Measurements from ENCODE around the gene DROSHA.

Gene DROSHA

GRCh38 chr5:31469466-31469865 is 62.4 kb downstream of the DROSHA start:
- DNase-seq: no peak

DNA sequence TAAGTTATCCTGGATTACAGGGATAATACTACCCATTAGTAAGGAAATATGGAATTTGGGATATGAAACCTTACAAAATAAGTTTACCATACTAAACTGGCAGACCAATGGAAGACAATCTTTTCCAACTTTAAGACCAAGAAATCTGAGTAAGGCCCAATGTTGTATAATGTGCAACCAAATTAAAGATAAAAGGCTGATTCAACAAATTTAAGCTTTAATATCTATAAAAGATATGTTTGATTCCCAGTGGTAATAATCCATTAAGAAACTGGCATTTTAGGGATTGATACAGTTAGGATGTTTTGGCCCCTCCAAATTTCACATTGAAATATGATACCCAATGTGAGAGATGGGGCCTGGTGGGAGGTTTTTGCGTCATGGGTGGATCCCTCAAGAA is 66.6 kb downstream of the DROSHA start:
- DNase-seq: no peak

DNA sequence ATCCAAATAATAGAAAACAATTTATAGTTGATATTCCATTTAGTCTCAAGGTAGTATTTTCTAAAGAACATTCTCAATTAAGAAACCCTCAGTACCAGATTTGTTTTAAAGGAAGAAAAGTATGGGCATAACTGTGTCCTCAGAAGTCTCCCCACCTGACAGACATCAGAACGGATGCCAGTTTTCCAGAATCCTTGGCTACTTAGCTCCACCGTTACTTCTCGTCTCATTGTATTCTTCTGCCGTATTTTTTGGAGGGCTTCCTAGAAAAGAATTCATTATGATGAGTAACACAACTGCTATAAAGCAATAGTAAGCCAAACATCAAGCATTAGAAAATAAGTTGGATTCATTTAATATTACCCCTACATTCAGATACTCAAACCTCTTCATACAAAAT is 67.8 kb downstream of the DROSHA start:
- no peak for DNase-seq

DNA sequence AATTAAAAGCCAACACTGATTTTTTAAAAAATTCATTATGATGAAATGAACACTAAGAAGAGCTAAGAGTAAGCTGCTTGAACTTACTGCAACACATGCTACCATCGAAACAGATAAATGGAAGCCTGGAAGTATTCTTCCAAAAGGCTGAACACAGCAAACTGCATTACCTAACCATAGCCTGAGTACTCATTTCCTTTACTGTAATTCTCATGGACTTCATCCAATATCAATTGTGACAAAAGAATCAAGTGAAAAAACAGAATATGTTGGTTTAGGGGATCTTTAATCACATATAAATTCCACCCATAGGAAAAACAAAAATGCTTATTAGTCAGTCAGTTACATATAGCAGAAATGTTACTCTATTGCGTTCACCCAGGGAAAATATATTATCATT is 68.5 kb downstream of the DROSHA start:
- DNase-seq: no peak

DNA sequence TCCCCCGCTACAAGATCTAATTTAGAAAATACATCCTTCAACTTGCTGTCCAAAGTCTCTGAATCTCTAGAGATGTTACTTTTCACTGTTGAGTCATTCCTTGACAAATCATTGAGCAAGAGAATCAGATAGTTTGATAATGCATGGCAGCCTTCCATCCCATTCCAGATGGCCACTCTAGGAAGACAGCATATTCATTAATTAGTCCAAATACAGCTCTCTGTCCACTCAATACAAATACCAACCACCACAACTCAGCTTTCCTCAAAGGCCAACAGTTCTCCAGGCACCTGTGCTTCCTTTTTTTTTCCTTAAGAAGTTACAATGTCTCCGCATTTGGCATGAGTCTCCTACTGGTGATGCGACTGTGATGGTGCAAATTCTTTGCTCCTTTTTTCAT is 72.3 kb downstream of the DROSHA start:
- DNase-seq: no peak

DNA sequence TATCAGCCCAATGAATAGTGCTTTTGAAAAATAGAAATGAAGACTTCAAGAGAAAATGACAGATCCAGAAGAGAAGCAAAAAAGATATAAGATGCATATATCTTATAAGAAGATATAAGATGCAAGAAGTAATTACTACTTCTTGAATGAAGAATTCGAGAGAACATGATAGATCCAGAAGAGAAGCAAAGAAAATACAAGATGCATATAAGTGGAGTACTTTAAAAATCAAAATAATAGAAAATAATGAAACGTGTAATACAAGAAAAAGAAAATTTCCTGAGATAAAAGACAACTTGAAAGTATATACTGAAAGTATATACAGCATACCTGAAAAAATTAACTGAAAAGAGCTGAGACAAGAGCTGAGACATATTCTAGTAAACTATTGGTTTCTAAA is 76.7 kb downstream of the DROSHA start:
- DNase-seq: no peak

GRCh38 chr5:31453522-31453921 is 78.4 kb downstream of the DROSHA start:
- DNase-seq: no peak

GRCh38 chr5:31452314-31452713 is 79.6 kb downstream of the DROSHA start:
- no peak for DNase-seq

GRCh38 chr5:31449962-31450361 is 81.9 kb downstream of the DROSHA start:
- DNase-seq: no peak

DNA sequence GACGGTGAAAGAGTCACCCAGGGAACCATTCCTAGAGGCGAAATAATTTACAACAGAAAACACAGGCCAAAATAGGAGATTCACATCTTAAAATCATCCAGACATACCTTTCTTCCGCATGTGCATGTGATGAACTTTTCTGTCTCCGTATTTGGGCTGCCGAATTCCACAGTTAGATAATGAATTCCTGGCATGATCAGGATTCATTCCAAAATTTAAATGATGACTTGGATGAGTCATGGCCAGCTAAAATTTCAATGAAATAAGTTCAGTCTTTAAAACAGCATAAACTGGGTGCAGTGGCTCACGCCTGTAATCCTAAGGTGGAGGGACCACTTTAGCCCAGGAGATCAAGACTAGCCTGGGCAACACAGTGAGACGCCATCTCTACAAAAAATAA is 82.7 kb downstream of the DROSHA start:
- no peak for DNase-seq

DNA sequence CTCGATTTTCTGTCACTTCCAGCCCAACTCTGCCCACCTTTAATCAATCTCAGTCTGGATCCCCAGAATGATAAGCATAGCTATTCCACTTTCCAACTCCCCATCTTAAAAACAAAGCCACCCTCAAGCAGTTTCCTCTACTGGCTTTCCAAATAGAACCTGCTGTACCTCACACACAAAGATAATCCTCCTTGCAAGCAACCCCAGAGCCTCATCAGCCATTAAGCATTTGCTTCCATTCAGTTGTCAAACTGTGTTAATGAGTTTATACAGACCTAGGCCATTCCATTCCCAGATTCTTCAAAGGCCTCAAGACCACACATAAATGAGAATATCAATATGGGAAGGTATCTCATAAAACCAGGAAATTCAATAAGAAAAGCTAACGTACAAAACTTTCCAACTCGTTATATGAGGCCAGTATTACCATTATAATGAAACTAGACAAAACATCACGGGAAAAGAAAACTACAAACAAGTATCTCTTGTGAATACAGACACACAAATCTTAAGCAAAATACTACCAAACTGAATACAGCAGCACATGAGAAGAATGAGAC is 86.8 kb downstream of the DROSHA start:
- no peak for DNase-seq

DNA sequence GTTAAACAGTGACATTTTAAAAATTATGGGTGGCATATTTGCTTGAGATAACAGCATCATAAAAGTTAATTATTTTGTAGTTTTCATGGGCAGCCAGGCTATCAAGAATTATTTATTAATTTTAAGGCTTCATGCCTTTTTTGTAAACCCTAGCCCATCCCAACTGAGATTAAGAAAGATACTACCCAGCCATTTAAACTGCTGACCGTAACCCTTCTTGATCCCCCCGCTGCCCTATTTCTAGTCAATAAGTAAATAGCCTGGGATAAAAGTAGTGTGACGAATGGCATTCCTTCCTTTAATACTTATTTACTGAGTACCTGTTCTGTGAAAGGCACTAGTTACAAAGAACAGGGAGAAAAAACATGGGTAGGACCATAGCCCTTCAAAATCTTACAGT is 88.3 kb downstream of the DROSHA start:
- DNase-seq: no peak

- DNase-seq: no peak
These were observed 89.7 kb downstream of the DROSHA start for GRCh38 chr5:31442058-31442745.

DNA sequence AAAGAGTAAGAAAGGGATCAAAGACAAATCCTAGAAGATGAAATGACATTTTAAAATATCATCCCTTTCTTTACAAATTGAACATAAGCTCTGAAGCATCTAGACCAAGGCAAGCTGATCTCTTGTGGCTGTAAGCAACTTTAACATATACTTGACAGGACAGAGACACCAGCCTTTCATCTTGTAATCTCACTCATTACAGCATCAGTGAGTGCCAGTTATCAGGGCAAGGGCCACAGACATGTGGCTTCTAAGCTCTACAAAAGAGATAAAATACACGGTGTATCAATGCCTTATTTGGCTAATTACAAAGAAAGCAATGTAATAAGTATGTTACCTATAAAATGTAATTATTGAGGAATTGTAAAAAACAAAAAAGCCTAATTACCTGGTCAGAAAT is 95.0 kb downstream of the DROSHA start:
- DNase-seq: no peak

DNA sequence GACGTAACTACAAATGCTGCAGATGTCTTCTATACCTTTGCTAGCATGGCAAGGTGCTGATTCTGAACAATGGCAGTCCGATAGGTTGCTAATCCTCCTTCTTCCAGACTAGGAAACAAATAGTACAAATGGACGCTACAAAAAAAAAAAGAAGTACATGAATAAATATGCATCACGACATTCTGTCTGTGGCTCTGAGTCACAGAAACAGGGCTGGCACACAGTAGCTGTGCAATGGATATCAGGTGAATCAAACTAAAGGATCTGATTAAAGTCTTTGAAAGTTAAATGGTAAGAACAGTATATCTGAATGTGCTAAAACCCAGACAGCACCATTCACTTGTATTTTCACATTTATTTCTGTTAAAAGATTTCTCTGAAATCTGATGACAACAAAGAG is 96.2 kb downstream of the DROSHA start:
- no peak for DNase-seq

DNA sequence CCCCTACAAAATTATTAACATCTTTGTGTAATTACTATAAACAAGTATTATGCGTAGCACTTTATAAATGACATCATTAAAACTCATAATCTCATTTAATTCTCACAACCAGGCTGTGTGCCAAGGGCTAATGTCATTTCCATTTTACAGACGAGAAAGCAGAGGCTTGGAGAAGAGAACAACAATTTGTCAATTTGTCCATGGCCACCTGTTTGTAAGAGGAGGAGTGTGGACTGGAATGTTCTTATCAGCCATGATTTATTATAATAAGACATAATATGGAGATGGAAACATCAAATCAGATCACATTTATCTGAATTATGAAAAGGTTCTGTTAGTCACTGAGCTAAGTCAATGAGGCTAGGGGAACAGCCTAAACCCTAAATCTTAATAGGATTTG is 97.0 kb downstream of the DROSHA start:
- DNase-seq: no peak

- no peak for DNase-seq
These were observed 98.7 kb downstream of the DROSHA start for GRCh38 chr5:31433229-31433628.

DNA sequence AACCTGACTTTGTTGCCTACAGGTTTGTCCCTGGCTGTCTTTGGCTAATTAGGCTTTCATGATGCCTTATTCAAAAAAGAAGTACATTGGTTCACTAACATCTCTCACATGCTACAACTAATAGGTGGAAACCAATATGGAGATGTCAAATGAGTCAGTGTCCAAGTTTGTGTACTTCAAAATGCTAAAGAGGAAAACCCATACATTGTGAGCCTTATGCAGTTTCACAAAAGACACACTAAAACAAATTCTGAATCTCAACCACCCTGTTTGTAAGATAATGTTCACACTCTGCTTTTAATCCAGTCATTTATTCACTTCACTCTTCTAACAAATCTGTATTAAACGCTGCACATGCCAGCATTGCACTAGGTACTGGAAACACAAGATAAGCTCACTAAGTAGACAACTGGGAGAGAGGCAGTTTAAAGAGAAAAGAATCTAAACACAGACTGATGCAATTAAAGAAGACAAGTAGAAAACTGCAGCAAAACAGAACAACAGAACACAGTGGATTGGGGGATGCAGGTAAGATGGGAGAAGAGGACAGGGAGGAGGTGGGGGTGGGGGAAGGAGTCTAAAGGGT is 104.1 kb downstream of the DROSHA start:
- no peak for DNase-seq

DNA sequence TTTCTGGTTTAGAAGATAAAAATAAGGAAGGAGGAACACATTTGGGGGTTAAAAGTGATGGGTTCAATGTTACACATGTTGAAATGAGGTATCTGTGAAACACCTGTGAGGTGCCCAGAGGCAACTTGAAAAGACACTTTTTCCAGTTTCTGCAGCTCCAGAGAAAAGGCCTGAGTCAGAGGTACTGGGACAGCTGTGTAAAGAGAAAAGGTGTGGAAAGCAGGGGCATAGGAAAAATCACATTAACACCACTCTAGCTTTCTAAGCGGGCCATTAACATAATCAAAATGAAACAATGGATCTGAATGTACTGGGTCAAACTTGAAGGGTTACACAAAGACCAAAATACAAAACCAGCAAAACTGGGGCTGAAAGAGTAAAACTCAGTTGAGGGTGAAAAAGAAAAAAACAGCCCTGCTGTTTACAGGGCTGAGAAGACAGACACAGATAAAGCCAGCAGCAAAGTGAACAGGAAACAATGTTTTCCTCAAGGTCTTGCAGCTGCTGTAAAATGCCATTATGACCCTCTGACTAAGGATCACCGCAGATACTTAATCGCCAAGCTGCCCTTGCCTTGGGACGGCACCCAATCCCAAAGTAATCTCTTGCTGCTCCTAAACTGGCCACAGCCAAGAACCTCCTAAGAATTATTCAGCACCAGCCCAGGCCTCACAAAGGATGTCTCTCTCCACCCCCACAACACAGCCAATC is 104.7 kb downstream of the DROSHA start:
- no peak for DNase-seq

- no peak for DNase-seq
These were observed 109.9 kb downstream of the DROSHA start for GRCh38 chr5:31421806-31422586.

- DNase-seq: no peak
These were observed 114.4 kb downstream of the DROSHA start for GRCh38 chr5:31417512-31417911.

GRCh38 chr5:31416547-31416946 is 115.3 kb downstream of the DROSHA start:
- DNase-seq: no peak
